Right cardiac atrium (tissue), 5 donors: ENCODE data around the gene NLRC4. TPM values are rescaled to one million over a fixed set of nuclear protein-coding genes. Genes with fewer than 3 reads are reported as not detected.
"Not testable (repeated sequence)": the region's sequence is repeated elsewhere in the genome, so short reads cannot be mapped to it uniquely, and the experiment has no call there.

ENCODE experiments used
- ATAC-seq, 2 donors: fragments of 200-7000 bp; cut with Tn5 transposase; one replicate each; pipeline versions ENCODE4 v1.8.0 to v1.9.1; 2020; ENCODE audit warnings: moderate library complexity in 2 of 2, mild to moderate bottlenecking in 1 of 2
- DNase-seq, 3 donors: peaks; one replicate each; pipeline ENCODE4 v3.0.0-alpha.2; 2020
- H3K27ac ChIP-seq: one replicate; pipeline ENCODE4 v1.5.1; 2013; ENCODE audit warnings: mild to moderate bottlenecking, low read length, control low read depth, moderate library complexity
- H3K27me3 ChIP-seq: one replicate; pipeline ENCODE4 v1.6.1; 2013; ENCODE audit not compliant: control insufficient read depth, insufficient read depth
- H3K4me1 ChIP-seq: one replicate; pipeline ENCODE4 v1.6.1; 2013; ENCODE audit warnings: low read length; ENCODE audit not compliant: control insufficient read depth, insufficient read depth
- H3K4me3 ChIP-seq: one replicate; pipeline ENCODE4 v1.5.1; 2013; ENCODE audit warnings: low read length, control low read depth
- H3K9me3 ChIP-seq: one replicate; pipeline ENCODE4 v1.6.1; 2013; ENCODE audit warnings: low read length; ENCODE audit not compliant: control insufficient read depth
- WGBS: extraction: QIAGEN DNeasy Blood & Tissue Kit; methylation state at CpG from one replicate; pipeline ENCODE4 v1.1.7; 2013; 5-methylcytosine and 5-hydroxymethylcytosine counted together
- intact Hi-C, 4 donors: fragments of 100-400 bp; cut with DNase I; formaldehyde crosslinking; loops; one replicate each; pipeline versions ENCODE4 v1.11.0 to v1.14.0; 2022 to 2023
- long read RNA-seq, 4 donors: library from polyadenylated mRNA; unstranded; transcript quantifications; one replicate each; pipeline ENCODE4 v2.0.0, GENCODE V29; 2020 to 2021
- polyA plus RNA-seq: library from polyadenylated mRNA; stranded (reverse); fragments of 200-250 nt; gene quantifications from one replicate; pipeline ENCODE4 v1.2.3, GENCODE V29; 2013
- total RNA-seq, 4 donors: library from RNA; stranded (reverse); fragmentation: NEBNext Ultra II Directional; extraction: Animal tissue kit (Norgen Biotek cat#: 25700); gene quantifications; one replicate each; pipeline ENCODE4 v1.2.1, GENCODE V29; 2021
- donor health status: healthy with polysubstance abuse.
- donor health status: DM: no; HTN: yes; CAD: no.
- donor health status: DM: no; HTN: no; CAD: no.
- donor health status: DM: no; HTN: yes; CAD: no; lungs with severe emphysema.
- donor health status: DM: yes; HTN: yes; CAD: no.

NLRC4 gene, protein sequence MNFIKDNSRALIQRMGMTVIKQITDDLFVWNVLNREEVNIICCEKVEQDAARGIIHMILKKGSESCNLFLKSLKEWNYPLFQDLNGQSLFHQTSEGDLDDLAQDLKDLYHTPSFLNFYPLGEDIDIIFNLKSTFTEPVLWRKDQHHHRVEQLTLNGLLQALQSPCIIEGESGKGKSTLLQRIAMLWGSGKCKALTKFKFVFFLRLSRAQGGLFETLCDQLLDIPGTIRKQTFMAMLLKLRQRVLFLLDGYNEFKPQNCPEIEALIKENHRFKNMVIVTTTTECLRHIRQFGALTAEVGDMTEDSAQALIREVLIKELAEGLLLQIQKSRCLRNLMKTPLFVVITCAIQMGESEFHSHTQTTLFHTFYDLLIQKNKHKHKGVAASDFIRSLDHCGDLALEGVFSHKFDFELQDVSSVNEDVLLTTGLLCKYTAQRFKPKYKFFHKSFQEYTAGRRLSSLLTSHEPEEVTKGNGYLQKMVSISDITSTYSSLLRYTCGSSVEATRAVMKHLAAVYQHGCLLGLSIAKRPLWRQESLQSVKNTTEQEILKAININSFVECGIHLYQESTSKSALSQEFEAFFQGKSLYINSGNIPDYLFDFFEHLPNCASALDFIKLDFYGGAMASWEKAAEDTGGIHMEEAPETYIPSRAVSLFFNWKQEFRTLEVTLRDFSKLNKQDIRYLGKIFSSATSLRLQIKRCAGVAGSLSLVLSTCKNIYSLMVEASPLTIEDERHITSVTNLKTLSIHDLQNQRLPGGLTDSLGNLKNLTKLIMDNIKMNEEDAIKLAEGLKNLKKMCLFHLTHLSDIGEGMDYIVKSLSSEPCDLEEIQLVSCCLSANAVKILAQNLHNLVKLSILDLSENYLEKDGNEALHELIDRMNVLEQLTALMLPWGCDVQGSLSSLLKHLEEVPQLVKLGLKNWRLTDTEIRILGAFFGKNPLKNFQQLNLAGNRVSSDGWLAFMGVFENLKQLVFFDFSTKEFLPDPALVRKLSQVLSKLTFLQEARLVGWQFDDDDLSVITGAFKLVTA
- total RNA-seq (1 to 10 TPM; 1.3 to 1.9 (median 1.7) TPM), polyA plus RNA-seq (0.41 TPM)
- long read RNA-seq, donor 1, partial matches to known transcripts: 1 of 3 reads
- long read RNA-seq, donor 1, other reads (novel, unspliced or antisense): 2 of 3 reads
- long read RNA-seq, donor 2, partial matches to known transcripts: 0 of 1 reads
- long read RNA-seq, donor 2, other reads (novel, unspliced or antisense): 0 of 1 reads
- long read RNA-seq, donor 3, partial matches to known transcripts: 0 of 4 reads
- long read RNA-seq, donor 3, other reads (novel, unspliced or antisense): 1 of 4 reads
- long read RNA-seq, donor 4: 0 reads

DNA sequence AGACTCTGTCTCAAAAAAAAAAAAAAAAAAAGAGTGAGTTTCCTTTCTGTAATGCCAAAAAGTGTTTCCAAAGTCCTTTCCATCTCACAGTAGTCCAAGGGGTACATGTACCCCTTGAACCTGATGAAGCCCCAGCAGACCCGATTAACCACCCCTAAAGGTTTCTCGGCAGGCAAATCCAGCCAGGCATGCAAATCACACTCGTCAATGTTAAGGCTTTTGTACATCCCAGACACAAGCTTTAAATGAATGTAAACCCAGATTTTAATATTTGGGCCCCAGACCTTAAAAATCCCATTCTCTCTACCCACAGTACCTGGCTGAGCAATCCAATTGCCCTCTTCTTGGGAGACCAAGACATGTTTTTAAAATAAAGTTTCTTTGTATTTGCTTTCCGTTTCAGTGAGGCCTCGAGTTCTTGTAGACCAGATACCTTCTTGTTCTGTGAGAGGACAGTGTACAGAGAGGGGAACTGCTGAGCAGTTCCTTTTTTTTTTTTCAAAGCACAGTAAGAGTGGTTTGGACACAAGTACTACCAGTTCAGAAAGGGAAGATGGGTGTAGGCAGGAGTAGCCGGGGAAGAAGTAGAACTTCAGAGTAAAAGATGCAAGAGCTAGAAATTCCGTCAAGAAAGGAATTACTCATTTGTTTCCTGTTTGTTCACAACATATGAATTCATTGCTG lies at the start of gene NLRC4:
Gene NLRC4 (minus strand): TSS at position 465 of the 684 bp plus-strand sequence. CDS start 8,111 bp downstream, outside the sequence.
- Histone ChIP-seq H3K27me3 (no peaks in the 10 kb centered on the region), H3K4me3 (no peak within 1 kb of the TSS), H3K9me3 (no peaks in the 10 kb centered on the region), H3K4me1 (no peaks in the 10 kb centered on the region), H3K27ac (peak within 1 kb of the TSS; percentile 15)
- ATAC-seq (peak; percentile 72 to 77), DNase-seq (no peak)
- 76% methylated on average over 7 of the region's 7 CpGs for WGBS
- intact Hi-C loops: no loop called here

DNA sequence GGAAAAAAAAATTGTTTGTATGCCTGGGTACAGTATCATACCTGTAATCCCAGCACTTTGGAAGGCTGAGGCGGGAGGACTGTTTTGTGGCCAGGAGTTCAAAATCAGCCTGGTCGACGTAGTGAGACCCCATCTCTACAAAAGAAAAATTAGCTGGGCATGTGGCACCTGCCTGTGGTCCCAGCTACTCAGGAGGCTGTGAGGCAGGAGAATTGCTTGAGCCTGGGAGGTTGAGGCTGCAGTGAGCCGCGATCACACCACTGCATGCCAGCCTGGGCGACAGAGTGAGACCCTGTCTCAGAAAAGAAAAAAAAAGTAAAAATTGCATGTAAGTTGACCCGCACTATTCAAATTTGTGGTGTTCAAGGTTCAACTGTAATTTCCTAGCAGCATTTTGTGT lies 45.9 kb upstream of the NLRC4 start:
- DNase-seq (no peak), ATAC-seq (no peak)
- intact Hi-C loops: no loop called here
- Histone ChIP-seq H3K4me1 (no peaks in the 10 kb centered on the region), H3K27ac (no peak overlapping the region), H3K4me3 (no peak overlapping the region), H3K27me3 (no peaks in the 10 kb centered on the region), H3K9me3 (no peaks in the 10 kb centered on the region)
- 96% methylated on average over 7 of the region's 7 CpGs for WGBS

DNA sequence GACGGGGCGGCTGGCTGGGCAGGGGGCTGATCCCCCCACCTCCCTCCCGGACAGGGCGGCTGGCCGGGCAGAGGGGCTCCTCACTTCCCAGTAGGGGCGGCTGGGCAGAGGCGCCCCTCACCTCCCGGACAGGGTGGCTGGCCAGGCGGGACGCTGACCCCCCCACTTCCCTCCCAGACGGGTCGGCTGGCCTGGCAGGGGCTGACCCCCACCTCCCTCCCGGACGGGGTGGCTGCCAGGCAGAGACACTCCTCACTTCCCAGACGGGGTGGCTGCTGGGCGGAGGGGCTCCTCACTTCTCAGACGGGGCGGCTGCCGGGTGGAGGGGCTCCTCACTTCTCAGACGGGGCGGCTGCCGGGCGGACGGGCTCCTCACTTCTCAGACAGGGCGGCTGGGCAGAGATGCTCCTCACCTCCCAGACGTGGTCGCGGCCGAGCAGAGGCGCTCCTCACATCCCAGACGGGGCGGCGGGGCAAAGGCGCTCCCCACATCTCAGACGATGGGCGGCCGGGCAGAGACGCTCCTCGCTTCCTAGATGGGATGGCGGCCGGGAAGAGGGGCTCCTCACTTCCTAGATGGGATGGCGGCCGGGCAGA lies 29.4 kb upstream of the NLRC4 start:
- DNase-seq, intact Hi-C loops, H3K4me3 ChIP-seq, H3K4me1 ChIP-seq, ATAC-seq, H3K9me3 ChIP-seq, H3K27ac ChIP-seq, H3K27me3 ChIP-seq: not testable (repeated sequence)
- 98% methylated on average over 43 of the region's 43 CpGs for WGBS

DNA sequence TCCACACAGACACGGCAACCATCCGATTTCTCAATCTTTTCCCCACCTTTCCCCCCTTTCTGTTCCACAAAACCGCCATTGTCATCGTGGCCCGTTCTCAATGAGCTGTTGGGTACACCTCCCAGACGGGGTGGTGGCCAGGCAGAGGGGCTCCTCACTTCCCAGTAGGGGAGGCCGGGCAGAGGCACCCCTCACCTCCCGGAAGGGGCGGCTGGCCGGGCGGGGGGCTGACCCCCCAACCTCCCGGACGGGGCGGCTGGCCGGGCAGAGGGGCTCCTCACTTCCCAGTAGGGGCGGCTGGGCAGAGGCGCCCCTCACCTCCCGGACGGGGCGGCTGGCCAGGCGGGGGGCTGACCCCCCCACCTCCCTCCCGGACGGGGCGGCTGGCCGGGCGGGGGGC lies 28.8 kb upstream of the NLRC4 start:
- H3K27ac ChIP-seq: not testable (repeated sequence)

DNA sequence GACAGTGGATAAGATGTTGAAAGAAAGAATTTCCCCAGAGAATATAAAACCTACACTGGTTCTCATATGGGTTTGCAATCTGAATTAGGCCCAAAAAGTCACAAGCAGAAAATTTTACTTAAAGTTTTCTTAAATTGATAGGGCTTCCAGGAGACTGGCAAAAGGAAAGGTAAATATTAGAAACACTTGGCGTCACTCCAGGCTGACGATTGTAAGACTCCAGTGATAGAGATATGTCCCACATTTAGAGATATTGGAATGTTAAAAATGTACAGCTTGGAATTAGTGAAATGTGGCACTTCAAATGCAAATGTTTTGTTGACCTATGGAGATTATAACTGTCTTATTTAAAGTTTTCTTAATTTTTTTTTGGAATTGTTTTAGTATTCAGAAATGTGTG lies 27.1 kb upstream of the NLRC4 start:
- Histone ChIP-seq H3K27me3 (no peaks in the 10 kb centered on the region), H3K4me1 (no peaks in the 10 kb centered on the region), H3K4me3 (no peak overlapping the region), H3K27ac (no peak overlapping the region), H3K9me3 (no peaks in the 10 kb centered on the region)
- WGBS: 39% methylated on average over 2 of the region's 2 CpGs
- DNase-seq: no peak
- no peak for ATAC-seq
- intact Hi-C loops: no loop called here

More for the DNA sequence above, 28.8 kb upstream of the NLRC4 start:
- DNase-seq, intact Hi-C loops, ATAC-seq, H3K27me3 ChIP-seq, H3K4me1 ChIP-seq, H3K9me3 ChIP-seq, H3K4me3 ChIP-seq: not testable (repeated sequence)
- 98% methylated on average over 17 of the region's 26 CpGs for whole genome bisulfite sequencing

DNA sequence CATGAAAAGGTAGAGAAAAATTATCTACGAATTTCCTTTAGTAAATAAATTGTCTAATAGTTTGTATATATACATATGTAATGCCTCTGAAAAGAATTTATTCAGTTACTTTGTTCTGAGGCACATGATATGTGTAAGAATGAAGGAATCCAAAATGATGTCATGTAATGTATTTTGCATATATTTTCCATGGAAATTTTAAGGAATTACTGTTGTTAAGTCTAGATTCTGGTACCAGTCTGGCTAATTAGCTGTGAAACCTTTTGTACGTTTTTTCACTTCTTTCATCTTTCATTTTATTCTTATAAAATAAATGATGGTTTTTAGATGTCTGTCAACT lies 25.3 kb upstream of the NLRC4 start:
- Histone ChIP-seq H3K27me3 (no peaks in the 10 kb centered on the region), H3K4me1 (no peaks in the 10 kb centered on the region), H3K4me3 (no peak overlapping the region), H3K27ac (no peak overlapping the region), H3K9me3 (no peaks in the 10 kb centered on the region)
- DNase-seq: no peak
- WGBS: 80% methylated on average over 2 of the region's 2 CpGs
- intact Hi-C loops: no loop called here
- ATAC-seq: no peak

DNA sequence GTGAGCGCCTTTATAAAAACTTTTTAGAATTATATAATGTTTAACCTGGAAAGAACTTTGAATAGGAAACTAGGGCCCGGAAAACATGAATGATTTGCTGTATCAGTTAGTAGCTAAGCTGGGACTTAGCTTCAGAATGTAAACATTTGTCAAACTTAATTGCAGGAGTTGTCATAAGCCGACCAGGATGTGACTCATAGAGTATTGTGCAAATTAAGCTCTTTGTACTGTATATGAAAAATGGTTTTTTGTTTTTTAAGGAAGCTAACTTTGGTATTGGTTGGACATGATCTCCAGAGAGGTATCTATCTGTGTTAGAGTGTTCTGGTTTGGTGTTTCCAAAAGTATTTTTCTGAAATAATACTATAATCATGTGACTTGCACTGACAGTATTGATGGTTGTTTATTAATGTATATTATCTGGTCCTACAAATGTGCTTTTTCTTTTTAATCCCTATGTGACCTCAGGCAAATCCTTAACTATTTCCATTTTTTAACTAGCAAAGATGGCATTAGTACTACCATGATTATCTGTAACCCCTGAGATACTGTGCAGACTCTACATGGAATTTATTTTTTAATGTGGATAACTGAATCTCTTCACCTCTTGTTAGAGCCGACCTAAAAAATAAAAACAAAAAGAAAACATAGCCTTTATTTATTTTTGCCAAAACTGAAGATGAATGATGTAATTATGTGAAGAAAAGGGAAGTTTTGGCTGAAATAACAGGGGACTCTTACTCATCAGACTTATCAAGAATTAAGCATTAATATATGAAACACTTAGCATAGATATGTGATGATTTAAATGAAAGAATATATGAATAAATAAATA lies 24.7 kb upstream of the NLRC4 start:
- Histone ChIP-seq H3K27me3 (no peaks in the 10 kb centered on the region), H3K4me3 (no peak overlapping the region), H3K27ac (no peak overlapping the region), H3K9me3 (no peaks in the 10 kb centered on the region), H3K4me1 (no peaks in the 10 kb centered on the region)
- DNase-seq (no peak), ATAC-seq (peak in 1 of 2 donors; percentile 45)
- WGBS: 62% methylated on average over 4 of the region's 4 CpGs
- intact Hi-C loops: no loop called here

DNA sequence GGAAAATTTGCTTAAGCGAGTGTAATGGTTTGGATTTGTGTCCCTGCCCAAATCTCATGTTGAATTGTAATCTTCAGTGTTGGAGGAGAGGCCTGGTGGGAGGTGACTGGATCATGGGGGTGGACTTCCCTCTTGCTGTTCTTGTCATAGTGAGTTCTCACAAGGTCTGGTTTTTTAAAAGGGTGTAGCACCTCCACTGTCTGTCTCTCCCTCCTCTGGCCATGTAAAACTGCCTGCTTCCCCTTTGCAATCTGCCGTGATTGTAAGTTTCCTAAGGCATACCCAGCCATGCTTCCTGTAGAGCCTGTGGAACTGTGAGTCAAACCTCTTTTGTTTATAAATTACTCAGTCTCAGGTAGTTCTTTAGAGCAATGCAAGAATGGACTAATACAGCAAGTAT lies 19.6 kb upstream of the NLRC4 start:
- Histone ChIP-seq H3K27ac (no peak overlapping the region), H3K4me3 (no peak overlapping the region), H3K9me3 (no peaks in the 10 kb centered on the region), H3K27me3 (no peaks in the 10 kb centered on the region), H3K4me1 (no peaks in the 10 kb centered on the region)
- ATAC-seq (peak in 1 of 2 donors; percentile 52), DNase-seq (no peak)
- intact Hi-C loops: no loop called here
- 76% methylated on average over 2 of the region's 2 CpGs for WGBS

DNA sequence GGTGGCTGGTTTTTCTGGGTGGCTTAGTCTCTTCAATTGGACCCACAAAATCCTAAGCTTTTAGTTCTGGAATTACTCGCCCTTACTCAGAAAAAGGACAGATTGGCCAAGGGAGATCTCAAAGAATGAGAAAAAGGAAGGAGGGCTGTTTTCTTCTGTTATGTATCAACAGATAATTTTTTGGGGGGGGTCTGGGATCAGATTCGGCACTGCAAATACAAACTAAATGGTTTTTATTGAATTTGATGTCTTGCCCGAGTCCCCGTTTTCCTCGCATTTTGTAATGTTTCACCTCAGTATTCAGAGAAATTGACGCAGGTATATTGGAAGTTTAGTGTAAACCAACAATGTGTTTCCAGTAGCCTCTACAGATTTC lies 13.8 kb upstream of the NLRC4 start:
- peak overlapping the region; percentile 57 for H3K27ac ChIP-seq
- intact Hi-C loops: no loop called here
- peak overlapping the region; percentile 97 for H3K4me3 ChIP-seq
- ATAC-seq (no peak), DNase-seq (no peak)
- H3K9me3 ChIP-seq: no peaks in the 10 kb centered on the region
- 18% methylated on average over 6 of the region's 6 CpGs for WGBS
- H3K27me3 ChIP-seq: no peaks in the 10 kb centered on the region
- no peaks in the 10 kb centered on the region for H3K4me1 ChIP-seq
